Activated CD4-positive, CD25-positive, alpha-beta regulatory T cell treated with anti-CD3 and anti-CD28 coated beads, Interleukin-2, amount 50 U/mL, for 72 hours (primary cell): ENCODE measurements around the gene TUBB.
"Not testable (repeated sequence)": the region's sequence is repeated elsewhere in the genome, so short reads cannot be mapped to it uniquely, and the experiment has no call there.

Source experiments
- DNase-seq: peaks from one replicate; pipeline ENCODE4 v3.0.0; 2021

Gene TUBB

GRCh38 chr6:30763155-30763617, 43.0 kb downstream of the TUBB start:
- no peak for DNase-seq

- DNase-seq = no peak
Measured at GRCh38 chr6:30763618-30764489, 43.7 kb downstream of the TUBB start.

- DNase-seq = not testable (repeated sequence)
Measured at GRCh38 chr6:30764490-30765043, 44.4 kb downstream of the TUBB start.

GRCh38 chr6:30765495-30765894, 45.3 kb downstream of the TUBB start:
- not testable (repeated sequence) for DNase-seq

GRCh38 chr6:30766461-30767157, 46.5 kb downstream of the TUBB start:
- no peak for DNase-seq

- DNase-seq = no peak
Measured at GRCh38 chr6:30767158-30767943, 47.2 kb downstream of the TUBB start.

GRCh38 chr6:30767944-30768301, 47.8 kb downstream of the TUBB start:
- no peak for DNase-seq

GRCh38 chr6:30768634-30769087, 48.5 kb downstream of the TUBB start:
- DNase-seq = no peak

- peak; percentile 64 for DNase-seq
Measured at GRCh38 chr6:30769088-30769852, 49.1 kb downstream of the TUBB start.

GRCh38 chr6:30769853-30770524, 49.8 kb downstream of the TUBB start:
- no peak for DNase-seq

GRCh38 chr6:30770592-30770991, 50.4 kb downstream of the TUBB start:
- no peak for DNase-seq

- DNase-seq = no peak
Measured at GRCh38 chr6:30774701-30775100, 54.5 kb downstream of the TUBB start.
